HG03196 (cell line): ENCODE results near the gene PDXDC1.
"Not testable (repeated sequence)": the region's sequence is repeated elsewhere in the genome, so short reads cannot be mapped to it uniquely, and the experiment has no call there.

Experiments
- ATAC-seq: cut with Tn5 transposase; IDR thresholded peaks from one replicate; pipeline ENCODE4 v1.9.1; 2021; ENCODE audit not compliant: unreplicated experiment

PDXDC1 gene

DNA sequence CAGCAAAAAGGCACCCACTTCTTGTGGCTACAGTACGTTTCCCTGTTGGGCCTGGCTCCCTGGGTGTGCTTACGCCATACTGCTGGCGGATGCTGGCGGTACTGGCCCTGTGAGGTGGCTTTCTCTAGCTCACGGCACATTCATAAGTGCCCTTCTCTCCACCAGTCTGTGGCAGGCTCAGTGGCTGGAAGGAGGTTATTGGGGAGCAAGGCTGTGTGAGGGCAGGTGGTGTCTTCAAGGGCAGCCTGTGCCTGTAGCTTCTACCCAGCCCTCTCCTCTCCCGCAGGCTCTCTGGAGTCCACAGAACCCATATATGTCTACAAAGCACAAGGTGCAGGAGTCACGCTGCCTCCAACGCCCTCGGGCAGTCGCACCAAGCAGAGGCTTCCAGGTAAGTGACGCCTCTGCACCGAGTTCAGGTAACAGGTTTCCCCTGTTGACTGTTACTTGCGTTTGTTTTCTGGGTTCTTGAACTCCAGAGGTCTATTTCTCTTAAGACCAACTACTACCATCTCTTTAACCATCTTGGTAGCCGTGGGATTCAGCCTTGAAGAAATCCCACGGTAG, 60.4 kb downstream of the PDXDC1 start:
- ATAC-seq: no peak

DNA sequence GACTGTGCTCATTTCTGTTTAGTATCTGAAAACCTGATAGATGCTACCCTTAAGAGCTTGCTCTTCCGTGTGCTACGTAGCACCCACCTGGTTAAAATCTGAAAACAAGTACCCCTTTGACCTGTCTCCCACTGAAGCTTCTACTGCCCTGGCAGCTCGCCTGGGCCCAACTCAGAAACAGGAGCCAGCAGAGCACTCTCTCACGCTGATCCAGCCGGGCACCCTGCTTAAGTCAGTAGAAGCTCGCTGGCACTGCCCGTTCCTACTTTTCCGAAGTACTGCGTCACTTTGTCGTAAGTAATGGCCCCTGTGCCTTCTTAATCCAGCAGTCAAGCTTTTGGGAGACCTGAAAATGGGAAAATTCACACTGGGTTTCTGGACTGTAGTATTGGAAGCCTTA, 62.2 kb downstream of the PDXDC1 start:
- ATAC-seq: no peak

DNA sequence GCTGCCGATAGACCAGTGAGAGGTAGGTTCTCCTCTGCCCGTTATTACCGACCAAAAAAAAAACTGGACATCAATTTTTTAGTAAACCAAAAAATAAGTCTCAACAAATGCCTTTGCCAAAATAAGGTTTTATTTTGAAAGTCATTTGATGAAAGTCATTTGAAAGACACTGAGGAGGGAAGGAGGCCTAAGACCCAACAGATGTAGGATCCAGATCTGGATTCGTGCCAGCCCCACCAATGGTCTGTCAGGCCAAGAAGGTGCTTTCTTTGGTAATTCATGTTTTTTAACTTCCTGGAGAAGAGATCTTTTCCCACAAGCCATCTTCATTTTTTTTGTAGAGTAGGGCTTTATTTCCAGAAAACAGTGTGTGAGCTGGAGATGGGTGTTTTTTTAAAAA, 62.9 kb downstream of the PDXDC1 start:
- ATAC-seq: no peak

DNA sequence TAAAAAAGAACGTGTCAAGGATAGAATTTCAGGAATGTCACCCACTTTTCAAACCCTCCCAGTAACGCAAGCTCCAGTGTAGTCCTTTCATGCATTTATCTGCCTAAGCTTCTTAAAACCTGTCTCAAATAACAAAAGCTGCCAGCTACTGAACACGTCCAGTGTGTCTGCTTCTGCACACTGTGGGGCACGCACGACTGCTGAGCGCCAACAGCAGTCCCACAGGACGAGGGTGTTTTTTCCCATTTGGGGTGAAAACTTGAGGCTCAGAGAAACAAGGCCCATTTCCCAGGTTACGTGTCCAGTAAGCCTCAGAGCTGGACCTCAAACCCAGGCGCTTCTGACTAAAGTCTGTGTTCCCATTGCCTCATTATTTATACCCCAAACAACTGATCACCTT, 63.9 kb downstream of the PDXDC1 start:
- no peak for ATAC-seq

DNA sequence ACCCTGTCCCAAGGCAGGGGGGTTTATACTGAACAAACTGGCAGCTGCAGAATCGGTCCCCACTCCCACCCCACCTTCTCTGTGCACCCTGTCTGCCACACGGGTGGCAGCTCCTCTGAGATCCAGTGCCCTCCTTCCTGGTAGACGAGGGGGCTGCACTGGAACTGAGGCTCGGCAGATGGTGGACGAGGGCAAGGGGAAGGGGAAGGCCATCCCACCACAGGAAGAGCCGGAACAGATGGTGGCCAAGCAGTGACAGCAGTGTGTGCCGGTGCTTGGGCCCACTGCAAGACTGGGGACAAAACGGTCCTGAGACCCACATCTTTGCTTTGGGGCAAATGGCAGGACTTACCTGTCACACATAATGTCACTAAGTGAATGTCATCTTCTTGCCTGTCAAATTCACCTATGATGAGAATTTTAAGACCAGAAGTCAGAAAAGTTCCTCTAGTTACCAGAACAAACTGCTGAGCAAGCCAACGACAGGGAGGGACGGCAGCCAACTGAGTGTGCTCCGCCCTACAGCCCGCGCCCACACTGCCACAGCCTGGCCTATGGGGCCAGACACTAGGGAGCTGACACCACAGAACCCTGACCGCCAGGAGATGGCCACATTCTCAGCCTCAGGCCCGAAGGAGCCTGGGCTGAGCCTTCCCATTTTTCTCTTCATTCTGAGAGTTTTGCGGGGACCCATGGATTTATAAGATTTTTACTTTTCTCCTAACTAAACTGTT, 66.6 kb downstream of the PDXDC1 start:
- no peak for ATAC-seq

DNA sequence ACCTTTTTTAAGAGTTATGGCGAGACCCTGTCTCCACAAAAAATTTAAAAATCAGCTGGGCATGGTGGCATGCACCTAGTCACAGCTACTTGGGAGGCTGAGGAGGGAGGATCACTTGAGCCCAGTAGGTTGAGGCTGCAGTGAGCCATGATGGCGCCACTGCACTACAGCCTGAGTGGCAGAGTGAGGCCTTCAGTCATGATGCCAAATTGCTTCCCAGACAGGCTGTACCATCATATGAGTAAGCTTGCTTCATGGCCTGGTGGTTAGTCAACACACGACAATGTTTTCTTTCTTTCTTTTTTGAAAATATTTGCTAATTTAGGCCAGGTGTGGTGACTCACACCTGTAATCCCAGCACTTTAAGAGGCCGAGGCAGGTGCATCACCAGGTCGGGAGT, 68.5 kb downstream of the PDXDC1 start:
- ATAC-seq: no peak

DNA sequence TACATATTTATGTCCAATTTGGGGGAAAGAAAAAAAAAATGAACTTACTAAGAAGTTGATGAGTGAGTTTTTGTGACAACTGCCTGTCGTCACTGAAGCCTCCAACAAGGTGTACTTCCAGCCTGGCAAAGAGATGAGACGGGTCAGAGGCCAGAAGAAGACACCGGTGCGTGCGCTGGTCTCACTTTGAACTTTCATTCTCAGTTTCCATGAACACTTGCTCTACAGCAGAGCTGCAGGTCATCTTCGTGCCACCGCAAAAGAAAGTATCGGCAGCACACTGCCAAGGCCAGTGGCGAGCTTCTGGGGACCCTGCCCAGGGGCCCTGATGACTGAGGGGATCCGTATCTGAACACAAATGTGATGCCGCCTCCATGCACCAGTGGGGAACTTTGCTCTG, 69.5 kb downstream of the PDXDC1 start:
- ATAC-seq: no peak

DNA sequence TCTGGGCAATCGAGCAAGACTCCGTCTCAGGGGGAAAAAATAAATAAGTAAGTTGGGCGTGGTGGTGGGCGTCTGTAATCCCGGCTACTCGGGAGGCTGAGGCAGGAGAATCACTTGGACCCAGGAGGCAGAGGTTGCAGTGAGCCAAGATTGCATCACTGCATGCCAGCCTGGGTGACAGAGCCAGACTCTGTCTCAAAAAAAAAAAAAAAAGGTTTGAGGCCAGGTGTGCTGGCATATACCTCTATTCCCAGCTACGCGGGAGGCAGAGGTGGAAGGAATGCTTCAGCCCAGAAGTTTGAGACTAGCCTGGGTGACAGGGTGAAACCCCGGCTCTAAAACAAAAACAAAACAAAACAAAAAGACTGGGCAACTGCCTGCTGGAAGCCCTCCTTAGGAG, 70.4 kb downstream of the PDXDC1 start:
- ATAC-seq: not testable (repeated sequence)

DNA sequence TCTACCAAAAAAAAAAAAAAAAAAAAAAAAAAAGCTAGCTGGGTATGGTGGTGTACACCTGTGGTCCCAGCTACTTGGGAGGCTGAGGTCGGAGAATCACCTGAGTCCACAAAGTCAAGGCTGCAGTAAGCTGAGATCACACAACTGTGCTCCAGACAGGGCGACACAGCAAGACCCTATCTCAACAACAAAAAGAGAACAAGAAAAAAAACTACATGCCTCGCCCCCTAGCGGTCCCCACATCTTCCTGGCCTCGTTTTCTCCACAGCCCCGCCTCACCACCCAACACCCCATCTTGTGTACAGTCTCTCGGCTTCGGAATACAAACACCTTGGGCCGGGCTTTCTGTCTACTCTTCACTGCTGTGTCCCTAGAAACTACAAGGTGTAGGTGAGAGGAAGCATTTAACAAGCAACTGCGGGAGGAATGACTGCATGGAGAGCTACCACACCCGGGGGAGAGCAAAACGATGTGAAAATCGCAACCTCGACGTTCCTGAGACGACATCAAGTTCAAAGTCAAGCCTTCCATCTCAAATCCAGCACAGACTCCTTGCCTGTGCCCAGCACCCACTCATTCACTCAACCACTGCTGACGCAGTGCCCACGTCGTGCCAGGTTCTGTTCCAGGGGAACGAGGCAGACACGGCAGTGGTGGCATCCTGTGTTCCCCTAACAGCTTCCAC, 72.0 kb downstream of the PDXDC1 start:
- ATAC-seq: no peak

DNA sequence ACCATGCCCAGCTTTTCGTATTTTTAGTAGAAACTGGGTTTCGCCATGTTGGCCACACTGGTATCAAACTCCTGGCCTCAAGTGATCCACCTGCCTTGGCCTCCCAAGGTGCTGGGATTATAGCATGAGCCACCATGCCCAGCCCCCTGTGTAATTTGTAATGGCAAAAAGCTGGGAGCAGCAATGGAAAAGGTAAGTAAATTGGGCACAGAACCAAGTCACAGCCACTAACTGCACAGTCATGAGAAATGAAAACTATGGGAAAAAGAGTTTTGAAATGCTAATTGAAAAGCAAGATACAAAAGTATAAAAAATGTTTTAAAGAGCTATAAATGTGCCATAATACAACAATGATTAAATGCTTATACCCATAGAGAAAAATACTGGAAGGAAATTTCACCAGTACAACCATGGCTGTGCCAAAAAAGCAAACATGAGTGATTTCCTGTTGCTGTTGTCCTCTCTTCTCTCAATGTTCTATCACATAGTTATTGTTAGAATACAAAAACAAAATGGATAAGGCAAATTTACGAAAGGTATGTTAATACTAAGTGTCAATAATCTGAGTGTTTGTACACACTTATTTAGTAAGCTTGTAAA, 74.9 kb downstream of the PDXDC1 start:
- ATAC-seq: no peak

DNA sequence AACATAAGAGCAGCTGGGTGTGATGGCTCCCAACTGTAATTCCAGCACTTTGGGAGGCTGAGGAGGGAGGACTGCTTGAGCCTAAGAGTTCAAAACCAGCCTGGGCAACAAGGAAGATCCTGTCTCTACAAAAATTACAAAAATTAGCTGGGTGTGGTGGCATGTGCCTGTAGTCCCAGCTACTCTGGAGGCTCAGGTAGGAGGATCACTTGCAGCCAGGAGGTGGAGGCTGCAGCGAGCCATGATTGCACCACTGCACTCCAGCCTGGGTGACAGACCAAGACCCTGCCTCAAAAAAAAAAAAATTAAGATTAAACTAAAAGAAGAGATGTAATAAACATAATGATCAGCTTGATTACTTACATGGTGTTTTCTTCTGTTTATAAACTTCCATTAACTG, 75.6 kb downstream of the PDXDC1 start:
- ATAC-seq: not testable (repeated sequence)

DNA sequence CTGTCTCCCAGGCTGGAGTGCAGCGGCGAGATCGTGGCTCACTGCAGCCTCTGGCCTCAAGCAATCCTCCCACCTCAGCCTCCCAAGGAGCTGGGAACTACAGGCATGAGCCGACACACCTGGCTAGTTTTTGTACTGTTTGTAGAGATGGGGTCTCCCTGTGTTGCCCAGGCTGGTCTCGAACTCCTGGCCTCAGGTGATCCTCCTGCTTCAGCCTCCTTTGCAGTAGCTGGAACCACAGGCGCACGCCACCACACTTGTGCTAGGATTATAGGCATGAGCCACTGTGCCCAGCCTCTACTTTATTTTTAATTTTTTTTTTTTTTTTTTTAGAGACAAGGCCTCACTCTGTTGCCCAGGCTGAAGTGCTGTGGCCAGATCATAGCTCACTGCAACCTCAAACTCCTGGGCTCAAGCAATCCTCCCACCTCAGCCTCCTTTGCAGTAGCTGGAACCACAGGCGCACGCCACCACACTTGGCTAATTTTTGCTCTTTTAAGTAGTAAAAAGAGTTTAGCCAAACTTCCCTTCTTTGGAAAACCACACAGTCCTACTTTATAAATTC, 76.6 kb downstream of the PDXDC1 start:
- ATAC-seq: no peak

DNA sequence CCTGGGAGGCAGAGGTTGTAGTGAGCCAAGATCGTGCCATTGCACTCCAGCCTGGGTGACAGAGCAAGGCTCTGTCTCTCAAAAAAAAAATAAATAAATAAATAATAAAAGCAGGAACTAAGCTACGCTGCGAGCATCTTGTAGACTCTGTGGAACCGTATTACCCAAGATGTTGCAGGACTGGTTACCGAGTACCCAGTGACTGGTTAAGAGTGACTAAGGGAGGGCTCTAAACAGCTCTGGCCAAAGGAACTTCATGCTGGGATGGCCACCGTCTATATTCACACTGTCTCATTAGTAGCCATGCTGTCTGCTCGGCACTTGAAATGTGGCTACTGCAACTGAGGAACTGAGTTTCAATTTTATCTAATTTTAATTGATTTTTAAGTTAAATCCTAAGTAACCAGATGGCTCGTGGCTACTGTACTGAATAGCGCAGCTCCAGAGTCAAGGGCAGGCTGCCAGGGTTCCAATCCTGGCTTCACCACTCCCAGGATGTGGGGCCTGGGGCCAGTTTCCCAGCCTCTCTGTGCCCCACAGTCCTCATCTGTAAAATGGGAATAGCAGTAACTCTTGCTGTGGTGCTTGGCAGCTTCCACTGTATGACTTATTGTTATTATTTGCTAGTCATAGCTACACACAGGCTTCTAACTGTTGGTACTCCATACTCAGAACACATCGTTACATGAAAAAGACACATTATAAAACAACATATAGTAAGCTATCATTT, 78.1 kb downstream of the PDXDC1 start:
- no peak for ATAC-seq

DNA sequence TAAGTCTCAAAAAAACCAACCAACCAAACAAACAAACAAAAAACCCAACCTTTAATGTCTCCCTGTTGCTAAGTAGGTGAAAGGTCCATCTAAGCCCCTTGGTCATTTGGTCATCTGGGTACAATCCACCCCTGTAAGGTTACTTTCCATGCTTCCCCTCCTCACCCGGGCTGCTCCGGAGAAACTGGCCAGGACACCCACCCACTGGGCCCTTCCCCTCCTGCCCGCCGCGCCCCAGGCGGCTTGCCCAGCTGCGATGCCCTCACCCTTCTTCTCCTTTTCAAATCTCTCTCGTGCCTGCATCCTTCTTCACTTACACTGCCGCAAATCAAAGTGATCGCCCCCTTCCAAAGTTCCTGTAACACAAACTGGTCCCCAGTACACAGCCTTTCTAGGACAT, 79.1 kb downstream of the PDXDC1 start:
- no peak for ATAC-seq

DNA sequence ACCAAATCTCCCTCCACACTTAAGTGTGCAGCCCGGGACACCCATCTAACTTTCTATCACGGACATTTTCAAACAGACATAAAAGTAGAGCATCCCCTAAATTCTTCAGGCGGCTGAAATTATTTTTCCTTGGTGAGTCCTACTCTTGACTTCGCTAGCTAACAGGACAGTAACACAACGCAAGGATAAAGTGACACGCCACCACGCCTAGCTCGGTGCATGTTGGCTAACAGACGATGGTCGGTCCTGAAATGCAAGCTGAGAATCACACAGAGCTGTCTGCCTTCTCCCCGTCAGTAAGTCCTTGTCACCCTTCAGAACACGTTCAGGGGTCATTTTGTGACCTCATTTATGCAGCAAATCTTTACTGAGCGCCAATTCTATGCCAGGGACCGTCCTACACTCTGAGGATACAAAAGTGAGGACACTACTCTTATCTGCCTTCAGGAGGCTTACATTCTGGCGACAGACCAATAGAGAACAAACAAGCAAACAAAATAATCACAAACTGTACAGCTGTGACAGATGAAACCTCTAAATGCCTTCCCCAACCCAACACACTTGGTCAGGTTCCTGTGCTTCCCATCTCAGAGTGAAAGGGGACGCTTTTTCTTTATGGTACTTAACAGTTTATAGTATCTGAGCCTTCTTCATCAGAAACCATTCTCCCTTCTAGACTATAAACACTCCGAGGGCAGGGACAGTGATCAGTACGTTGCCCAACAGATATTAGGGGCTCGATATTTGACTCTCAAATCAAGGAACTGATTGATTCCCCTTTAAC, 79.7 kb downstream of the PDXDC1 start:
- no peak for ATAC-seq

DNA sequence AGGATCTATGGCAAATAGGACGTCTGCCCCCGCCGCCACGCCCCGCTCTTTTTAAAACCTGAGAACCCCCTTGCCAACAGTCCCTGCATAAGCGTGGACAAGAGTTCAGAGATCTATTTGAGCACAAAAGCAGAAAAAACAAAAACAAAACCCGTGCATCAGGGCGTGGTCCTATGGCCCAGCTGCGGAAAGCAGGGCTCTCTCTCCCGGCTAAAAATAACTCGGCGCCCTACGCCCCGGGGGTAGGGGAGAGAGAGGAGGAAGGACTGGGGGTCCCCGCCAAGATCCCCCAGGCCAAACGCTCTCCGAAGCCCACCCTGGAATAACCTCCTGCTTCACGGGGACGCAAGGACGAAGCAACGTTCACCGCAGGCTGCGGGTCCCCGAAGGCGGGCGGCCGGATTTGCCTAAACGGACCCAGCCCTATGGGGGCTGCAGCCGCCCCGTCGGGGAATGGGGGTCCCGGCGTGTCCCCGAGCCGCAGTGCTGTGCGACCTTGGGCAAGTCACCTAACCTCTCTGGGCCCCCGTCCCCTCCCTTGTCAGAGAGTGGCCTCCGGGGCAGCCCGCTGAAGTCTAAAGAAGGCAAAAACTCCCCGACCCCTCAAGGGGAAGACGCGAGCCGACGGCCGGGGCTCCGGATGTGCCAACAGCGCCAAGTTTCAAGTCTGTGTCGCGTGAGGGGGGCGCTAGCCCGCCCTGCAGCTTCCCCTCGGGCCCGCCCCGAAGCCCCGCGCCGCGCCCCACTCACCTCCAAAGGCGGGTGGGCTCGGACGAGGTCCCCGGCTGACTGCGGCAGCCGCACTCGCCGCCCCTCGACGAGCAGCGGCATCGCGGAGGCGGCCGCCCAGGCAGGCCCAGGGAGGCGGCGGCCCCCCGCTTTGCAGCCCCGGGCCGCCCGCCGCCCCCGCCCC, 80.6 kb downstream of the PDXDC1 start:
- peak; percentile 63 for ATAC-seq

DNA sequence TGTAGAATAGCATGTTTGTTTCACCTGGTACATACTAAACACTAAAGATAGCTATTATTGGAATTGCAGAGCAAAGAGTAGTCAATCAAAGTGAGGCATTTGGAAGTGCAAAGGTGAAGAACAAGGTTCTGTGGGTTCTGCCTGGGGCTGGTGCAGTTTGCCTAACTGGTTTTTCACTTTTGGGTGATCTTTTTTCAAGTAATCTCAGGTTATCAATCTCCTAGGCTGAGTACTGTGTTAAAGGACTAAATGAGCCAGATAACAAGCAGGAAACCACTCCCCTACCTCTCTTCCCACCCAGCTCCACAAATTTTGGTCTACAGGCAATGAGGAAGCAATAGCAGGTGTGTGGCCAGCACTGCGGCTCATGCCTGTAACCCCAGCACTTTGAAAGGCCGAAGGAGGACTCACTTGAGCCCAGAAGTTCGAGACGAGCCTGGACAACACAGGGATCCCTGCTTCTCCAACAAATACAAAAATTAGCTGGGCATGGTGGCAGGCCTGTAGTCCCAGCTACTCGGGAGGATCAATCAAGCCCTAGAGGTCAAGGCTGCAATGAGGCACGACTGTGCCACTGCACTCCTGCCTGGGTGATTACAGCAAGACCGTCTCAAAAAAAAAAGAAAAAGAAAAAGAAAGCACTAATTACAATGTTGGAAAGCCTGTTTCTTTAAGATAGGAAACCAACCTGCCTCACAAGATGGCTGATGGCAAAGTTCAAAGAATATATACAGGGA, 83.0 kb downstream of the PDXDC1 start:
- no peak for ATAC-seq

DNA sequence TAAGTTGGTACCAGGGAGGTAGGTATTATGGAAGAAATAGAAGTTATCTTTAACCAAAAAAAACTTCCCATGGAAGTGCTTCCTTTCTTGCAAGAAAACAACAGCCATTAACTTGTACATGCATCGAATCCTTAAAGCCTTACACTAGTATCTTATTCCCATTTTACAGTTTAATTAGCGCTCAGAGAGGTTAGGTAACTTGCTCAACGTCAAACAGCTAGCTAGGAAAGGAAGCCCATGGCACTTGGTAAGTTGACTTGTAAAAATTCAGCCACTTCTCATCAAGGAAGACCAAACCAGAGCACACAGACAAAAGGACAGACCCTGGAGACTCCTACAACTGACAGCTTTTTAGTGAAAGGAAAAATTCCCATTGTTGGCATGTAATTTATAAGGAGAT, 84.5 kb downstream of the PDXDC1 start:
- ATAC-seq: no peak
